Motor neuron (in vitro differentiated cells): ENCODE measurements around the gene ADCK1. TPM values are rescaled to one million over a fixed set of nuclear protein-coding genes. Genes with fewer than 3 reads are reported as not detected.

Experiments
- ATAC-seq, 8 experiments: fragments of 200-7000 bp; cut with Tn5 transposase; replicated peaks in 6 of 8; 2 replicates each; pipeline ENCODE4 v1.8.0; 2021; ENCODE audit warnings: mild to moderate bottlenecking in 8 of 8, moderate library complexity in 8 of 8
- H3K27ac ChIP-seq, 2 donors: fragments of 250-450 bp; sonication (Bioruptor Pico); 2 replicates each; pipeline ENCODE4 v1.9.0; 2021; ENCODE audit warnings: antibody characterized with exemption in 2 of 2, mild to moderate bottlenecking in 2 of 2, moderate library complexity in 1 of 2
- H3K4me1 ChIP-seq, 2 donors: fragments of 250-450 bp; sonication (Bioruptor Pico); replicated peaks in 1 of 2; 2 replicates each; pipeline ENCODE4 v1.6.1; 2021; ENCODE audit warnings: antibody characterized with exemption in 2 of 2, mild to moderate bottlenecking in 2 of 2, moderate library complexity in 1 of 2
- H3K4me3 ChIP-seq, 5 donors: fragments of 250-450 bp; sonication (Bioruptor Pico); 2 replicates each; pipeline ENCODE4 v1.9.0; 2021; ENCODE audit warnings: antibody characterized with exemption in 5 of 5, mild to moderate bottlenecking in 5 of 5, moderate library complexity in 4 of 5
- WGBS, 10 experiments: fragments of 450-650 bp; shearing (Covaris generic); methylation state at CpG; one replicate each; pipeline ENCODE4 v1.0.0; 2022; 5-methylcytosine and 5-hydroxymethylcytosine counted together
- in situ Hi-C, 9 experiments: fragments of 400-800 bp; cut with MboI; loops; one replicate each; pipeline ENCODE4 v1.15.0; 2021; ENCODE audit warnings: low sequenced_read_pairs in 9 of 9, low pct_unique_long_range_greater_than_20kb in 2 of 9; ENCODE audit not compliant: unreplicated experiment in 9 of 9
- total RNA-seq, 8 experiments: library from RNA; unstranded; fragments of 300-600 nt; gene quantifications; 2 replicates each; pipeline versions ENCODE4 v1.2.3 to v1.2.4, GENCODE V29; 2022

Gene ADCK1
- total RNA-seq, 8 experiments from 2014 or later = 4.1 to 13.1 (median 5.3) TPM

DNA sequence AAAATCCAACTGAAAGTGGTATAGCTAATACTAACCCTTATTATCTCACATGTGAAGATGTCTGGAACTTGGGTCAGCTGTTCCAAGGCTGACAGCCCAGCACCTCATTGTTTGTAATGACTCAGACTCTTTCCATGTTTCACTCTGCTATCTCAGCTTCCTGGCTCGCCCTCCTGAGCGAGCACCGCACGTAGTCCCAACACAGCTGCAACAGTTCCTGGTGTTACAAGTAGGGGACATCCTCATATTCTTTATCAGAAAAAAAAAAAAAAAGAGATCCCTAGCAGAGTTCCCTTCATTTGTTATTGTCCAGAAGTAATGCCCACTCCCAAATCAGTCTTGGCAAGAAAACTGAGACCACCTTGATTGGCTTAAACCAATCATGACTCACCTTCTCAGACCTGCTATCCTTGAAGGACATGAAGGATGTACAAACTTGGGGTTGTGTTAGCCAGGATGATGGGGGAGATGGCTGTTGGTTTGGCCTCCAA, 92.5 kb downstream of the ADCK1 start:
- Histone ChIP-seq H3K27ac (no peak overlapping the region), H3K4me1 (no peaks in the 10 kb centered on the region), H3K4me3 (no peak overlapping the region)
- 90 to 98% (median 93%) methylated on average over 2 to 4 of the region's 4 CpGs; no CpG with 5 or more reads in 7 of the 10 experiments for WGBS, 10 experiments
- in situ Hi-C loops = no loop called here
- ATAC-seq = no peak

DNA sequence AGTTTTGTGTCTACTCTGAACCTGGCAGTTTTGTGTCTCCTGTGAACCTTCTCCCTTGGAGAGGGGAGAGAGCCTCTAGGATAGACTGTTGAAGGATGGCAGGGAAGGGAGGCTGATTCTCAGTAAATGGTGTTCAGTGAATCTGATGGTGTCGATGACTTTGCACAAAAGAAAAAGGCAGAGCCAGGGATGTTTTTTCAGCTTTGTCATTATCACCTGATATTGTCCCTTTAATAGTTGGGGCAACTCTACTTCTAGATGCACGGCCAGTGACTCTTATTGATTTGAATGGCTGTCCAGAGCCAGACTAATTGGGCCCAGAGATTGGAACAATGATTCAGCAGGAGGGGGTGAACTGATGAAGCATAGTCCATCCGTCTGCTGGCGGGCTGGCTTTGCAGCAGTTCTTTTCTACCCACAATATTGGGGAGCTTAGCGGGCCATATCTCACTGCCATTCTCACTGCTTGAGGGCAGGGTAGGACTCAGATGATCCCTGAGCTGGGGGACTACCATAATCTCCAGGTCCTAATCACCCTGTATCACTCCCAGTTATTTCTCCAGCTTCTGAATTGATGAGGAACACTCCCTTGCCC, 93.1 kb downstream of the ADCK1 start:
- no peaks in the 10 kb centered on the region for H3K4me1 ChIP-seq
- H3K27ac ChIP-seq = no peak overlapping the region
- H3K4me3 ChIP-seq = no peak overlapping the region
- in situ Hi-C loops = no loop called here
- no peak for ATAC-seq
- WGBS, 10 experiments = 67 to 100% (median 93%) methylated on average over 1 to 5 of the region's 5 CpGs; no CpG with 5 or more reads in 4 of the 10 experiments

DNA sequence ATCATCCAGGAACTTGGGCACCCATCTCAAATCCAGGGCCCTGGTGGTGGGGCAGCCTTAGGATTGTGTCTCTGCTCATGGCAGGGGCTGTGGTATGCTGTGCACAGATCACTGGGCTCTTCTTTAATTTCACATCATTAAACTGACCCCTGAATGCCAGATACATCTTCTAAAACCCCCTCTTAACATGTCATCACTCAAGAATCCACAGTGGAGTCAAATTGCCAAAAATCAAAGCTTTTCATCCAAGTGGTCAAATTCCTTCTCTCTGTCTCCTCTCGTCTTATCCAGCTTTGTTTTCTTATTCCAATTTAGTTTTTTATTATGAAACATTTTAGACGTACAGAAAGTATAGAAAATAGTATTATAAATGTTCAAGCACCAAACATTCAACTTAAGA, 97.5 kb downstream of the ADCK1 start:
- Histone ChIP-seq H3K4me1 (peaks cover 0 to 2% of the 10 kb centered on the region in 2 donors), H3K4me3 (no peak overlapping the region), H3K27ac (no peak overlapping the region)
- in situ Hi-C loops = no loop called here
- 11 to 100% (median 53%) methylated on average over 1 to 2 of the region's 2 CpGs; no CpG with 5 or more reads in 1 of the 10 experiments for WGBS, 10 experiments
- no peak for ATAC-seq

DNA sequence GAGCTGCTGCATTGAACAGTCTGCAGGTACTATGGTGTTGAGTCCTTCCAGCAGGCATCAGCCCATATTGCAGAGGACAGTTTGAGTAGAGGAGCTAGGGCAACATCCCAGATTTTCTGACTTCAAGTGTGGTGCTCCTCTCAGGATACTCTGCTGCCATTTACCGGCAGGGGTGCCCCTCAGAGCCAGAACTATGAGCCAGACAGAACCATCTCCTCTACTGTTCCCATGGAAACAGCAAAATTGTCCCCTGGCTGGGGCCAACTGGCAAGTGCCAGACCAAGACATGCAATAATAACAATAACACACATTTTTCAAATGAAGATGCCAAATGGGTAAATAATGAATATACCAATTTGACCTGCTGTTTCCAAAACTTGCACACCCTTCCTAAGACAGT, 102.9 kb downstream of the ADCK1 start:
- ATAC-seq = peak in 5 of 8 experiments; percentile 57 to 64 (median 61)
- no peak overlapping the region for H3K4me3 ChIP-seq
- in situ Hi-C loops = no loop called here
- no peak overlapping the region for H3K27ac ChIP-seq
- H3K4me1 ChIP-seq = peaks cover 14 to 15% of the 10 kb centered on the region in 2 donors
- WGBS, 10 experiments = 33% methylated on average over 1 of the region's 1 CpG; no CpG with 5 or more reads in 9 of the 10 experiments

DNA sequence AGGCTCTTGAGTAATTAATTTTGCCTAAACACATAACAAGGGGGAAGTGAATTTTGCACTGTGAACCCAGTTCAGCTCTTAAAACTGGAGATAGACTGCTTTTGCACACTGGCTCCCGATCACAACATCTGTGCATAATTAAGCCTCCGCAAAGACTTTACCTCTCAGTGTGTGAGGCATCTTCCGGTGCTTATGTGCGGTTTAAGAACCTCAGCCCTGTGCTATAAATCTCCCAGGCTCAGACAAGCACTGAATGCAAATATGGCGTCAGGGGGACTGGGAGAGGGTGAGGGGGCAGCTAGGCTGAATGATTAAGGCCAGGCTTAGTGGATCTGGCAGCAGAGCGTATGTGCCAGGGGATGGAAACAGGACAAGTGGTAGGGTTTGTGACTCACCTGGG, 103.3 kb downstream of the ADCK1 start:
- in situ Hi-C loops = no loop called here
- H3K27ac ChIP-seq = peak overlapping the region; percentile 42 to 47
- peaks cover 14 to 15% of the 10 kb centered on the region in 2 donors for H3K4me1 ChIP-seq
- H3K4me3 ChIP-seq = no peak overlapping the region
- ATAC-seq = peak in 6 of 8 experiments; percentile 53 to 99 (median 96)
- 0 to 100% (median 51%) methylated on average over 1 to 4 of the region's 6 CpGs; no CpG with 5 or more reads in 1 of the 10 experiments for WGBS, 10 experiments

- Histone ChIP-seq H3K27ac (no peak overlapping the region), H3K4me1 (peaks cover 14 to 15% of the 10 kb centered on the region in 2 donors), H3K4me3 (no peak overlapping the region)
- in situ Hi-C loops = no loop called here
- WGBS, 10 experiments = 38 to 100% (median 78%) methylated on average over 1 to 8 of the region's 8 CpGs; no CpG with 5 or more reads in 4 of the 10 experiments
- no peak for ATAC-seq
Observed at GRCh38 chr14:77903937-77904617, 104.2 kb downstream of the ADCK1 start.

GRCh38 chr14:77906446-77906845, 106.5 kb downstream of the ADCK1 start:
- ATAC-seq = no peak
- WGBS, 10 experiments = 56 to 100% (median 80%) methylated on average over 1 of the region's 1 CpG; no CpG with 5 or more reads in 1 of the 10 experiments
- in situ Hi-C loops = no loop called here
- Histone ChIP-seq H3K4me3 (no peak overlapping the region), H3K27ac (no peak overlapping the region), H3K4me1 (peaks cover 14 to 15% of the 10 kb centered on the region in 2 donors)

DNA sequence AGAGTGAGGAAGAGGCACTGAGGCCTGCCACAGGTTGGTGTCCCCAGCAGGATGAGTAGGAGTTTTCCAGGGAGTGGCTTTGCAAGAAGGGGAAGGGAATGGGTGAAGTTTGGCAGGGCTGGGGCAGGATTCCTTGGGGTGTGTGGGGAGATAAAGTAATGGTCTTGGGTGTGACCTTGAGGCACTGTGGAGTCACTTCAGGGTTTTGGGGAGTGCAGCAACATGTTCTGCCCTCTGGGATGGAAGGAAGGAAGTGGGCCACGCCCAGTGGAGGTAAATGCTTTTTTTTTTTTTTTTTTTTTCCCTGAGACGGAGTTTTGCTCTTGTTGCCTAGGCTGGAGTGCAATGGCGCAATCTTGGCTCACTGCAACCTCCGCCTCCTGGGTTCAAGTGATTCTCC, 108.9 kb downstream of the ADCK1 start:
- Histone ChIP-seq H3K4me1 (peaks cover 6 to 10% of the 10 kb centered on the region in 2 donors), H3K4me3 (no peak overlapping the region), H3K27ac (no peak overlapping the region)
- in situ Hi-C loops = no loop called here
- ATAC-seq = no peak
- 100% methylated on average over 2 of the region's 4 CpGs; no CpG with 5 or more reads in 9 of the 10 experiments for WGBS, 10 experiments

GRCh38 chr14:77909911-77910310, 110.0 kb downstream of the ADCK1 start:
- H3K4me3 ChIP-seq = no peak overlapping the region
- 60 to 100% (median 80%) methylated on average over 1 to 3 of the region's 3 CpGs; no CpG with 5 or more reads in 6 of the 10 experiments for WGBS, 10 experiments
- no peak for ATAC-seq
- H3K27ac ChIP-seq = no peak overlapping the region
- H3K4me1 ChIP-seq = peaks cover 8 to 11% of the 10 kb centered on the region in 2 donors
- in situ Hi-C loops = no loop called here

DNA sequence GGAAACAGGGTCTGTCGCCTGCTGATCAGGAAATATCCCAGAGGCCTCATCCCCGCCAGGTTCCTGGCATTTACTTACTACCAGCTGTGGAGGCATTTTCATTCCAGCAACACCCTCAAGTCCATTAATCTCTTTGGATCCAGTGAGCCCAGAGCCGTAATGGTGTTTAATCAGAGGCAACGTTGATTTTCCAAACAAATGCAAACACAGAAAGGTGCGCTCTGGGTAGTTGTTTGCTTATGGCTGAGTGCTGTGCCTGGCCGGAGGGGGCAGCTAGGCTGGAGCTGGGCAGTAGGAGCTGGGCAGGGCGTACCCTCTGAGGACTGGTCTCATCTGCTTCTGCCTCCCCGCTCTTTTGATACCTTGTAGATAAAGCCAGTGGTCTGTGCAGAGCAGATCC, 110.6 kb downstream of the ADCK1 start:
- no peak overlapping the region for H3K4me3 ChIP-seq
- in situ Hi-C loops = no loop called here
- WGBS, 10 experiments = 60 to 100% (median 92%) methylated on average over 1 to 6 of the region's 8 CpGs; no CpG with 5 or more reads in 3 of the 10 experiments
- peaks cover 8 to 11% of the 10 kb centered on the region in 2 donors for H3K4me1 ChIP-seq
- peak in 2 of 8 experiments; percentile 35 to 89 for ATAC-seq
- H3K27ac ChIP-seq = no peak overlapping the region

- Histone ChIP-seq H3K4me1 (peaks cover 8 to 11% of the 10 kb centered on the region in 2 donors), H3K4me3 (no peak overlapping the region), H3K27ac (no peak overlapping the region)
- 0 to 100% (median 79%) methylated on average over 1 to 2 of the region's 2 CpGs; no CpG with 5 or more reads in 2 of the 10 experiments for WGBS, 10 experiments
- ATAC-seq = no peak
- in situ Hi-C loops = no loop called here
Observed at GRCh38 chr14:77911356-77911755, 111.4 kb downstream of the ADCK1 start.

GRCh38 chr14:77912754-77913556, 113.0 kb downstream of the ADCK1 start:
- in situ Hi-C loops = no loop called here
- peak in 3 of 8 experiments; percentile 7 to 38 (median 23) for ATAC-seq
- no peak overlapping the region for H3K27ac ChIP-seq
- peaks cover 8 to 11% of the 10 kb centered on the region in 2 donors for H3K4me1 ChIP-seq
- H3K4me3 ChIP-seq = no peak overlapping the region
- WGBS, 10 experiments = 29 to 80% (median 71%) methylated on average over 1 to 4 of the region's 10 CpGs; no CpG with 5 or more reads in 4 of the 10 experiments
